ENCODE measurements around the gene GPRC5C.

DNA sequence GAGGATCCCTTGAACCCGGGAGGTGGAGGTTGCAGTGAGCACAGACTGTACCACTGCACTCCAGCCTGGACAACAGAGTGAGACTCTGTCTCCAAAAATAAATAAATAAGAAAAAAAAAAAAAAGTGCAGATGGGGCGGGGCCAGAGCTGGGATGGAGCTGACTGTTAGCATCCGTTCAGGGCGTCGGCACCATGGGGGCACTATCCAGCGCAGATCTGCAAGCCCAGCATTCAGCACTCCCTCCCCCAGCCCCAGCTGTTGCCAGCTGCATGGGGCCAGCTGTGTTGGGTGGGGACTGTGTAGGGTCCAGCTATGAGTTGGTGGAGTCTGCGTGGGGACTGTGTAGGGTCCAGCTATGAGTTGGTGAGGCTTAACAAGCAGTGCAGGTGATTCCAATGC lies 13.3 kb downstream of the GPRC5C start:
- TF ChIP-seq, protein P1, sequence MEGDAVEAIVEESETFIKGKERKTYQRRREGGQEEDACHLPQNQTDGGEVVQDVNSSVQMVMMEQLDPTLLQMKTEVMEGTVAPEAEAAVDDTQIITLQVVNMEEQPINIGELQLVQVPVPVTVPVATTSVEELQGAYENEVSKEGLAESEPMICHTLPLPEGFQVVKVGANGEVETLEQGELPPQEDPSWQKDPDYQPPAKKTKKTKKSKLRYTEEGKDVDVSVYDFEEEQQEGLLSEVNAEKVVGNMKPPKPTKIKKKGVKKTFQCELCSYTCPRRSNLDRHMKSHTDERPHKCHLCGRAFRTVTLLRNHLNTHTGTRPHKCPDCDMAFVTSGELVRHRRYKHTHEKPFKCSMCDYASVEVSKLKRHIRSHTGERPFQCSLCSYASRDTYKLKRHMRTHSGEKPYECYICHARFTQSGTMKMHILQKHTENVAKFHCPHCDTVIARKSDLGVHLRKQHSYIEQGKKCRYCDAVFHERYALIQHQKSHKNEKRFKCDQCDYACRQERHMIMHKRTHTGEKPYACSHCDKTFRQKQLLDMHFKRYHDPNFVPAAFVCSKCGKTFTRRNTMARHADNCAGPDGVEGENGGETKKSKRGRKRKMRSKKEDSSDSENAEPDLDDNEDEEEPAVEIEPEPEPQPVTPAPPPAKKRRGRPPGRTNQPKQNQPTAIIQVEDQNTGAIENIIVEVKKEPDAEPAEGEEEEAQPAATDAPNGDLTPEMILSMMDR (CRISPR knock-in tag; IDR thresholded peaks at IDR 0.05), result no peak
- no peak for TF ChIP-seq SP2 (CRISPR knock-in tag; IDR thresholded peaks at IDR 0.05)
- TF ChIP-seq, protein P2, sequence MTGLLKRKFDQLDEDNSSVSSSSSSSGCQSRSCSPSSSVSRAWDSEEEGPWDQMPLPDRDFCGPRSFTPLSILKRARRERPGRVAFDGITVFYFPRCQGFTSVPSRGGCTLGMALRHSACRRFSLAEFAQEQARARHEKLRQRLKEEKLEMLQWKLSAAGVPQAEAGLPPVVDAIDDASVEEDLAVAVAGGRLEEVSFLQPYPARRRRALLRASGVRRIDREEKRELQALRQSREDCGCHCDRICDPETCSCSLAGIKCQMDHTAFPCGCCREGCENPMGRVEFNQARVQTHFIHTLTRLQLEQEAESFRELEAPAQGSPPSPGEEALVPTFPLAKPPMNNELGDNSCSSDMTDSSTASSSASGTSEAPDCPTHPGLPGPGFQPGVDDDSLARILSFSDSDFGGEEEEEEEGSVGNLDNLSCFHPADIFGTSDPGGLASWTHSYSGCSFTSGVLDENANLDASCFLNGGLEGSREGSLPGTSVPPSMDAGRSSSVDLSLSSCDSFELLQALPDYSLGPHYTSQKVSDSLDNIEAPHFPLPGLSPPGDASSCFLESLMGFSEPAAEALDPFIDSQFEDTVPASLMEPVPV (CRISPR knock-in tag; IDR thresholded peaks at IDR 0.05), result no peak
- TF ChIP-seq, protein P3, sequence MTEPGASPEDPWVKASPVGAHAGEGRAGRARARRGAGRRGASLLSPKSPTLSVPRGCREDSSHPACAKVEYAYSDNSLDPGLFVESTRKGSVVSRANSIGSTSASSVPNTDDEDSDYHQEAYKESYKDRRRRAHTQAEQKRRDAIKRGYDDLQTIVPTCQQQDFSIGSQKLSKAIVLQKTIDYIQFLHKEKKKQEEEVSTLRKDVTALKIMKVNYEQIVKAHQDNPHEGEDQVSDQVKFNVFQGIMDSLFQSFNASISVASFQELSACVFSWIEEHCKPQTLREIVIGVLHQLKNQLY (CRISPR knock-in tag; IDR thresholded peaks at IDR 0.05), result no peak
- TF ChIP-seq MXI1 (IDR thresholded peaks at IDR 0.05; ENCODE audit: borderline replicate concordance, low read depth, low read length), result no peak
- TF ChIP-seq GLI4 (CRISPR knock-in tag; IDR thresholded peaks at IDR 0.05; ENCODE audit: borderline replicate concordance), result no peak
- TF ChIP-seq, protein P4, sequence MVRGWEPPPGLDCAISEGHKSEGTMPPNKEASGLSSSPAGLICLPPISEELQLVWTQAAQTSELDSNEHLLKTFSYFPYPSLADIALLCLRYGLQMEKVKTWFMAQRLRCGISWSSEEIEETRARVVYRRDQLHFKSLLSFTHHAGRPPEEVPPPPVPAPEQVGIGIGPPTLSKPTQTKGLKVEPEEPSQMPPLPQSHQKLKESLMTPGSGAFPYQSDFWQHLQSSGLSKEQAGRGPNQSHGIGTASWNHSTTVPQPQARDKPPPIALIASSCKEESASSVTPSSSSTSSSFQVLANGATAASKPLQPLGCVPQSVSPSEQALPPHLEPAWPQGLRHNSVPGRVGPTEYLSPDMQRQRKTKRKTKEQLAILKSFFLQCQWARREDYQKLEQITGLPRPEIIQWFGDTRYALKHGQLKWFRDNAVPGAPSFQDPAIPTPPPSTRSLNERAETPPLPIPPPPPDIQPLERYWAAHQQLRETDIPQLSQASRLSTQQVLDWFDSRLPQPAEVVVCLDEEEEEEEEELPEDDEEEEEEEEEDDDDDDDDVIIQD (CRISPR knock-in tag; IDR thresholded peaks at IDR 0.05; ENCODE audit: low read depth), result no peak
- TF ChIP-seq CENPX (CRISPR knock-in tag; IDR thresholded peaks at IDR 0.05), result no peak
- no peak for TF ChIP-seq ETV6 (CRISPR knock-in tag; conservative IDR thresholded peaks at IDR 0.05)
- no peak for TF ChIP-seq SP1 (IDR thresholded peaks at IDR 0.05)
- no peak for TF ChIP-seq SP1 (CRISPR knock-in tag; IDR thresholded peaks at IDR 0.05)
- no peak for TF ChIP-seq SIN3A (IDR thresholded peaks at IDR 0.05; ENCODE audit: borderline replicate concordance, low read depth, low read length)
- TF ChIP-seq THAP8 (CRISPR knock-in tag; IDR thresholded peaks at IDR 0.05; ENCODE audit: borderline replicate concordance), result no peak

All from HepG2 (cell line).